Vagina (tissue), 2 donors: ENCODE data around the gene SLMAP.

ENCODE experiments used
- CTCF ChIP-seq, 3 experiments: fragments of 450-650 bp in 2 of 3; fragments of 200-600 bp in 1 of 3; sonication (generic) in 1 of 3; IDR thresholded peaks; one replicate each; pipeline ENCODE4 v1.5.1; 2017 to 2019; ENCODE audit warnings: antibody characterized with exemption in 3 of 3, mild to moderate bottlenecking in 2 of 3, moderate library complexity in 2 of 3
- POLR2A ChIP-seq, 2 donors: fragments of 450-650 bp; IDR thresholded peaks; one replicate each; pipeline ENCODE4 v1.6.1; 2017; ENCODE audit warnings: antibody characterized with exemption in 2 of 2, mild to moderate bottlenecking in 2 of 2, moderate library complexity in 2 of 2
- POLR2AphosphoS5 ChIP-seq, 2 donors: sonication (generic); formaldehyde crosslinking; IDR thresholded peaks; one replicate each; pipeline ENCODE4 v1.9.0; 2017; ENCODE audit warnings: antibody characterized with exemption in 2 of 2, mild to moderate bottlenecking in 2 of 2, low read depth in 1 of 2; ENCODE audit not compliant: insufficient read depth in 1 of 2

GRCh38 chr3:57949344-57949743 is 193.2 kb downstream of the SLMAP start:
- TF ChIP-seq CTCF (IDR thresholded peaks at IDR 0.05), result no peak
- TF ChIP-seq POLR2AphosphoS5 (IDR thresholded peaks at IDR 0.05; ENCODE audit: insufficient read depth in 1 of 2, low read depth in 1 of 2), result no peak
- TF ChIP-seq POLR2A (IDR thresholded peaks at IDR 0.05), result no peak
